ENCODE data around the gene ASTL. TPM values are rescaled to one million over a fixed set of nuclear protein-coding genes. Genes with fewer than 3 reads are reported as not detected.

The ASTL gene
- total and polyA plus RNA-seq, 2 donors (not counting 3 experiments of a cell fraction or from before 2014, with no cell fraction given) = not detected

GRCh38 chr2:96083989-96084857 lies 54.1 kb downstream of the ASTL start:
- dilution Hi-C loops (cut with MboI; ENCODE audit: extremely low pct_ligation_motif_present, low sequenced_read_pairs) = no loop called here
- DNase-seq (ENCODE audit: low read depth, low spot score) (no peak), FAIRE-seq (no peak)
- H3K27ac ChIP-seq (ENCODE audit: insufficient read depth, low read depth, low read length) = no peak overlapping the region
- H3K9ac ChIP-seq (replicated peaks; ENCODE audit: extremely low read depth, insufficient read depth, low read length) = no peak overlapping the region
- no peak overlapping the region for H3K4me3 ChIP-seq (replicated peaks in 1 of 3; ENCODE audit: insufficient read depth in 1 of 3, low read depth in 1 of 3, low read length in 3 of 3)
- H3K27me3 ChIP-seq (ENCODE audit: control insufficient read depth in 2 of 2, insufficient read depth in 2 of 2, low read length in 2 of 2) = peaks cover 2 to 4% of the 10 kb centered on the region in 2 experiments
- TF ChIP-seq MYC (IDR thresholded peaks at IDR 0.05; ENCODE audit: low read depth, low read length) (no peak), FOS (IDR thresholded peaks at IDR 0.05; ENCODE audit: borderline replicate concordance, insufficient read depth, low read length) (no peak), MAX (IDR thresholded peaks at IDR 0.05; ENCODE audit: insufficient read depth, insufficient read length) (no peak), GATA2 (IDR thresholded peaks at IDR 0.05; ENCODE audit: insufficient read depth, insufficient read length, low read depth, low read length) (no peak), POLR2AphosphoS5 (IDR thresholded peaks at IDR 0.05; ENCODE audit: insufficient read depth, low read depth, low read length) (no peak), JUN (IDR thresholded peaks at IDR 0.05; ENCODE audit: borderline replicate concordance, insufficient read depth, insufficient read length, low read depth) (no peak), POLR2A (IDR thresholded peaks at IDR 0.05; ENCODE audit: low read depth, low read length) (no peak), CTCF (IDR thresholded peaks at IDR 0.05; ENCODE audit: extremely low read depth in 1 of 2, insufficient read depth in 1 of 2, low read depth in 1 of 2, low read length in 2 of 2) (no peak), EZH2 (IDR thresholded peaks at IDR 0.05; ENCODE audit: borderline replicate concordance, low read depth, low read length, severe bottlenecking) (no peak)
- no peaks in the 10 kb centered on the region for H3K79me2 ChIP-seq (ENCODE audit: control insufficient read depth, insufficient read depth, low read length)
- H3K9me1 ChIP-seq (replicated peaks; ENCODE audit: control insufficient read depth, extremely low read depth, insufficient read depth, low read length) = no peaks in the 10 kb centered on the region
- ChIA-PET POLR2A (no interaction called here), CTCF (no interaction called here)
- H3K36me3 ChIP-seq (ENCODE audit: control insufficient read depth in 2 of 2, extremely low read depth in 1 of 2, insufficient read depth in 2 of 2, low read length in 2 of 2) = no peaks in the 10 kb centered on the region
- H3K9me3 ChIP-seq (replicated peaks; ENCODE audit: control insufficient read depth, insufficient read depth, low read length) = no peaks in the 10 kb centered on the region
- no peaks in the 10 kb centered on the region for H4K20me1 ChIP-seq (replicated peaks; ENCODE audit: control insufficient read depth, extremely low read depth, insufficient read depth, low read length)
- no peak overlapping the region for H3K4me2 ChIP-seq (ENCODE audit: insufficient read depth, low read length)
- intact Hi-C loops (cut with micrococcal nuclease) = no loop called here
- BruUV-seq (replicated peaks) = no TSS peak
- no peaks in the 10 kb centered on the region for H3K4me1 ChIP-seq (ENCODE audit: control insufficient read depth, extremely low read depth, insufficient read depth, low read length)
- no peak overlapping the region for H2AFZ ChIP-seq (ENCODE audit: low read depth, low read length)

Data from endothelial cell of umbilical vein (primary cell).